Activated CD4-positive, alpha-beta T cell treated with anti-CD3 and anti-CD28 coated beads for 36 hours (primary cell): ENCODE measurements around the gene EDIL3. TPM values are rescaled to one million over a fixed set of nuclear protein-coding genes. Genes with fewer than 3 reads are reported as not detected.

Source experiments
- ATAC-seq: fragments of 200-7000 bp; cut with Tn5 transposase; one replicate; pipeline ENCODE4 v1.10.0; 2021; ENCODE audit warnings: mild to moderate bottlenecking, moderate library complexity
- CTCF ChIA-PET: fragments of 350-600 bp; sonication (Branson Sonifier 250); formaldehyde crosslinking; loops from one replicate; lab custom pipeline; 2021; ENCODE audit warnings: antibody characterized with exemption; lab: Charles Lee
- POLR2A ChIA-PET: fragments of 350-600 bp; sonication (Branson Sonifier 250); formaldehyde crosslinking; loops from one replicate; lab custom pipeline; 2021; ENCODE audit warnings: antibody characterized with exemption, inconsistent platforms; lab: Charles Lee
- DNase-seq: peaks from one replicate; pipeline ENCODE4 v3.0.0-alpha.2; 2020
- H3K27ac Mint-ChIP-seq: one replicate; pipeline ENCODE4 v1.8.0; 2021; ENCODE audit warnings: mixed read lengths
- H3K27me3 Mint-ChIP-seq: one replicate; pipeline ENCODE4 v1.8.0; 2021; ENCODE audit warnings: mixed read lengths
- H3K36me3 Mint-ChIP-seq: one replicate; pipeline ENCODE4 v1.8.0; 2021; ENCODE audit warnings: low read depth, mixed read lengths
- H3K4me1 Mint-ChIP-seq: one replicate; pipeline ENCODE4 v1.8.0; 2021; ENCODE audit warnings: mixed read lengths
- H3K4me3 Mint-ChIP-seq: one replicate; pipeline ENCODE4 v1.8.0; 2021; ENCODE audit warnings: mild to moderate bottlenecking, moderate library complexity, mixed read lengths
- H3K9me3 Mint-ChIP-seq: one replicate; pipeline ENCODE4 v1.8.0; 2021; ENCODE audit warnings: low read depth, mixed read lengths
- intact Hi-C, 2 experiments: fragments of 100-400 bp; cut with DNase I in 1 of 2; cut with micrococcal nuclease in 1 of 2; formaldehyde crosslinking; loops; one replicate each; pipeline versions ENCODE4 v1.14.2 to v1.15.1; 2022 to 2024; cut with DNase I, micrococcal nuclease
- total RNA-seq, 2 experiments: library from RNA; stranded (reverse); gene quantifications; one replicate each; pipeline ENCODE4 v1.2.3, GENCODE V29; 2021

Gene EDIL3
- total RNA-seq, 2 experiments from 2014 or later: not detected

GRCh38 chr5:84292788-84293653, 91.7 kb downstream of the EDIL3 start:
- ChIA-PET POLR2A (no interaction called here), CTCF (no interaction called here)
- Mint-ChIP-seq H3K9me3 (no peaks in the 10 kb centered on the region), H3K27ac (no peak overlapping the region), H3K4me1 (no peaks in the 10 kb centered on the region), H3K27me3 (no peaks in the 10 kb centered on the region), H3K36me3 (no peaks in the 10 kb centered on the region), H3K4me3 (no peak overlapping the region)
- intact Hi-C loops: no loop called here
- ATAC-seq: no peak
- DNase-seq: no peak

- no peaks in the 10 kb centered on the region for H3K4me1 Mint-ChIP-seq
- H3K27me3 Mint-ChIP-seq: no peaks in the 10 kb centered on the region
- CTCF ChIA-PET: no interaction called here
- no peak overlapping the region for H3K27ac Mint-ChIP-seq
- no peak for DNase-seq
- no peak overlapping the region for H3K4me3 Mint-ChIP-seq
- ATAC-seq: no peak
- no peaks in the 10 kb centered on the region for H3K9me3 Mint-ChIP-seq
- intact Hi-C loops: no loop called here
- POLR2A ChIA-PET: no interaction called here
- no peaks in the 10 kb centered on the region for H3K36me3 Mint-ChIP-seq
Measured at GRCh38 chr5:84292000-84292642, 92.6 kb downstream of the EDIL3 start.

DNA sequence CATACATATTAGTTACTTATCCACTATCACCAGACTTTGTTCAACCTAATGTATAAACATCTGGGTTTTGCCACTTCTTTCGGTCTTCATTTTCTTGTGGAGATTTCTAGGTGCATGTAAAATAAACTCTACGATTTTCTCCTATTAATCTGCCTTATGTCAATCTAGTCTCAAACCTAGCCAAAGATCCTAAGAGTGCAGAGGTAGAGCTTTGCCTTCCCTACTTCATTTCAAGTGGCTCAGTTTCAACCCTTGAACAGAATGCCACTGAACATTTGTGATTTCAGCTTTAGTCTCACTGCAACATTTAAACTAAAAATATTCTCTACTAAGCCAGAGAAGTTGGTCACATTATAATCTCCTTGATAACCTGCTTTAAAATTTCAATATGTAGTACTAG, 94.0 kb downstream of the EDIL3 start:
- no peaks in the 10 kb centered on the region for H3K4me1 Mint-ChIP-seq
- no peaks in the 10 kb centered on the region for H3K27me3 Mint-ChIP-seq
- ChIA-PET CTCF (no interaction called here), POLR2A (no interaction called here)
- H3K36me3 Mint-ChIP-seq: no peaks in the 10 kb centered on the region
- H3K9me3 Mint-ChIP-seq: no peaks in the 10 kb centered on the region
- ATAC-seq (no peak), DNase-seq (no peak)
- H3K4me3 Mint-ChIP-seq: no peak overlapping the region
- intact Hi-C loops: no loop called here
- H3K27ac Mint-ChIP-seq: no peak overlapping the region

DNA sequence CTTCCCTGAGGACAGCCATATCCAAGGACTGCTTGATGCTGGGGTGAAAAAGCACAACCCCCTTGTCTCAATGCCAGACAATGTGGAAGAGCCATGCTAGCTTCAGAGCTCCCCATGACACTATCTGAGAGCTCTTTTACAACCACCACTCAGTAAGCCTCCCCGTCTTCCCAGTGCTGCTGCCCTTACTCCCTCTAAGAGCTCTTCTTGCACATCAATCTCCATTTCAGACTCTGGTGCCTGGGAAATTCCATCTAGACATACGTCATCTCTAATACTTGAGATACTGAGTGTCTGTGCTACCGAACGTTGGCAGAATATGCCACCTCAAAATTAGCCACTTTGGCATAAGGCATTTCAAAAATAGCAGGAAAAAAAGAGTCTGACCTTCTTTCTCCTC, 94.5 kb downstream of the EDIL3 start:
- intact Hi-C loops: no loop called here
- Mint-ChIP-seq H3K4me3 (no peak overlapping the region), H3K27ac (no peak overlapping the region), H3K4me1 (no peaks in the 10 kb centered on the region), H3K36me3 (no peaks in the 10 kb centered on the region), H3K9me3 (no peaks in the 10 kb centered on the region), H3K27me3 (no peaks in the 10 kb centered on the region)
- ChIA-PET POLR2A (no interaction called here), CTCF (interaction anchor here (0.7 kb wide), 1 partner anchor 114 kb away, joined by 3 read pairs; no protein-coding TSS in a partner anchor)
- ATAC-seq (no peak), DNase-seq (no peak)

GRCh38 chr5:84287951-84288350, 96.7 kb downstream of the EDIL3 start:
- H3K27ac Mint-ChIP-seq: no peak overlapping the region
- no peaks in the 10 kb centered on the region for H3K27me3 Mint-ChIP-seq
- no peak overlapping the region for H3K4me3 Mint-ChIP-seq
- H3K4me1 Mint-ChIP-seq: no peaks in the 10 kb centered on the region
- ATAC-seq (no peak), DNase-seq (no peak)
- H3K36me3 Mint-ChIP-seq: no peaks in the 10 kb centered on the region
- intact Hi-C loops: no loop called here
- CTCF ChIA-PET: no interaction called here
- POLR2A ChIA-PET: no interaction called here
- H3K9me3 Mint-ChIP-seq: no peaks in the 10 kb centered on the region

- intact Hi-C loops: no loop called here
- POLR2A ChIA-PET: no interaction called here
- Mint-ChIP-seq H3K9me3 (no peaks in the 10 kb centered on the region), H3K27me3 (no peaks in the 10 kb centered on the region), H3K36me3 (no peaks in the 10 kb centered on the region), H3K4me1 (no peaks in the 10 kb centered on the region), H3K4me3 (no peak overlapping the region), H3K27ac (no peak overlapping the region)
- CTCF ChIA-PET: no interaction called here
- DNase-seq: no peak
- no peak for ATAC-seq
Measured at GRCh38 chr5:84286662-84287061, 98.0 kb downstream of the EDIL3 start.

GRCh38 chr5:84285641-84286637, 98.7 kb downstream of the EDIL3 start:
- no peak for DNase-seq
- Mint-ChIP-seq H3K9me3 (no peaks in the 10 kb centered on the region), H3K4me3 (no peak overlapping the region), H3K27ac (no peak overlapping the region), H3K4me1 (no peaks in the 10 kb centered on the region), H3K36me3 (no peaks in the 10 kb centered on the region), H3K27me3 (no peaks in the 10 kb centered on the region)
- CTCF ChIA-PET: interaction anchor here (1.1 to 1.2 kb wide), 2 partner anchors 9 to 10 kb away, joined by 4 read pairs; no protein-coding TSS in a partner anchor
- intact Hi-C loops: no loop called here
- ATAC-seq: no peak
- POLR2A ChIA-PET: no interaction called here

- ChIA-PET POLR2A (no interaction called here), CTCF (no interaction called here)
- Mint-ChIP-seq H3K27me3 (no peaks in the 10 kb centered on the region), H3K9me3 (no peaks in the 10 kb centered on the region), H3K27ac (no peak overlapping the region), H3K4me3 (no peak overlapping the region), H3K36me3 (no peaks in the 10 kb centered on the region), H3K4me1 (no peaks in the 10 kb centered on the region)
- intact Hi-C loops: no loop called here
- ATAC-seq (no peak), DNase-seq (no peak)
Measured at GRCh38 chr5:84281383-84281782, 103.3 kb downstream of the EDIL3 start.

DNA sequence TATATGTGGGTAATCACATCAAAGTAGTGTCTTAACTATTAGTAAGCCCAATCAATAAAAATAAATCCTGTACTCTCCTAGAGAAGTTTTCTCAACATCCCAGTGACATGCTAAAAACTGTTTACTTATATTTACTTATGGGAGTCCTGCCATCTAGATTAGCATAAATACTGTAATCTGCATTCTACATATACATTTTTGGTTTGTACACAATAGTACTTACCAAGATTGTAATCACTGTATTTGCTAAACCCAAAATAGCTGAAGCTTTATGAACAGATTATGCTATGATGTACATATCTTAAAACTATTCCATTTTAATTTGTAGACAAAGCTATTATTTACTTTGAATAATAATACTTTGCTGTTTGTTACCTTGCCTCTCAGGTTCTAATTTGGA, 105.4 kb downstream of the EDIL3 start:
- POLR2A ChIA-PET: no interaction called here
- Mint-ChIP-seq H3K27ac (no peak overlapping the region), H3K9me3 (no peaks in the 10 kb centered on the region), H3K4me1 (no peaks in the 10 kb centered on the region), H3K27me3 (no peaks in the 10 kb centered on the region), H3K36me3 (no peaks in the 10 kb centered on the region), H3K4me3 (no peak overlapping the region)
- DNase-seq (no peak), ATAC-seq (no peak)
- CTCF ChIA-PET: no interaction called here
- intact Hi-C loops: loop anchor here in 1 of 2 experiments (10.0 kb wide), 1 partner anchor 766 kb away; no protein-coding TSS in a partner anchor

DNA sequence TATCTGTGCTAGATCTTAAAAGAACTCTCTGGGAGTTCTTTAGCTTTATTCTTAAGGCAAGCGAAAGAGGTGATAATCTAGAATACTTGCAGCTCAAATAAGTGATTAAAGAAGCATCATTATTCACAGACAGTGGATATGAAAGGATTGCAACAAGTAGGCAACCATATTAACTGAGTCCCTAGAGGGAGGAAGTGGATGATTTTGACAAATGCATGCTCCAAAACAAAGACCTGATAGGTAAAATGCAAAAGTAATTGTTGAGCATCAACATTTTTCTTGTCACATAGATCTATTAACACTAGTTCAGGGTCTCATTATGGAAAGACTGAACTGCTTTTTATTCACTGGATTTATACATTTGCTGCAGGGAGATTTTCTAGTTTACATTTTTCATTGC, 109.1 kb downstream of the EDIL3 start:
- no peak overlapping the region for H3K4me3 Mint-ChIP-seq
- H3K27ac Mint-ChIP-seq: no peak overlapping the region
- no peaks in the 10 kb centered on the region for H3K4me1 Mint-ChIP-seq
- H3K27me3 Mint-ChIP-seq: no peaks in the 10 kb centered on the region
- no peak for ATAC-seq
- ChIA-PET POLR2A (no interaction called here), CTCF (interaction anchor here (0.5 kb wide), 1 partner anchor 294 kb away, joined by 3 read pairs; no protein-coding TSS in a partner anchor)
- no peak for DNase-seq
- intact Hi-C loops: loop anchor here in 1 of 2 experiments (10.0 kb wide), 1 partner anchor 769 kb away; no protein-coding TSS in a partner anchor
- H3K36me3 Mint-ChIP-seq: no peaks in the 10 kb centered on the region
- no peaks in the 10 kb centered on the region for H3K9me3 Mint-ChIP-seq
